Ishikawa (cell line): ENCODE measurements around the gene SLX9.

Experiments
- CEBPB ChIP-seq: IDR thresholded peaks from 2 replicates; pipeline ENCODE4 v1.6.1; 2012
- CREB1 ChIP-seq: IDR thresholded peaks from 2 replicates; pipeline ENCODE4 v1.6.1; 2012; ENCODE audit warnings: low read depth
- EP300 ChIP-seq: IDR thresholded peaks from 2 replicates; pipeline ENCODE4 v1.6.1; 2012; ENCODE audit warnings: borderline replicate concordance
- RAD21 ChIP-seq: IDR thresholded peaks from 2 replicates; pipeline ENCODE4 v1.6.1; 2012; ENCODE audit warnings: low read depth
- TAF1 ChIP-seq: IDR thresholded peaks from 2 replicates; pipeline ENCODE4 v1.6.1; 2012; ENCODE audit warnings: low read depth, mild to moderate bottlenecking
- TCF12 ChIP-seq: IDR thresholded peaks from 2 replicates; pipeline ENCODE4 v1.6.1; 2012; ENCODE audit warnings: low read depth
- TEAD4 ChIP-seq: IDR thresholded peaks from 2 replicates; pipeline ENCODE4 v1.6.1; 2012
- YY1 ChIP-seq: IDR thresholded peaks from 2 replicates; pipeline ENCODE4 v1.6.1; 2012; ENCODE audit warnings: low read depth
- TF ChIP-seq, protein P1 (sequence below): IDR thresholded peaks from 2 replicates; pipeline ENCODE4 v1.6.1; 2012
- TF ChIP-seq, protein P2 (sequence below): IDR thresholded peaks from 2 replicates; pipeline ENCODE4 v1.6.1; 2012; ENCODE audit warnings: low read depth, mild to moderate bottlenecking

DNA sequence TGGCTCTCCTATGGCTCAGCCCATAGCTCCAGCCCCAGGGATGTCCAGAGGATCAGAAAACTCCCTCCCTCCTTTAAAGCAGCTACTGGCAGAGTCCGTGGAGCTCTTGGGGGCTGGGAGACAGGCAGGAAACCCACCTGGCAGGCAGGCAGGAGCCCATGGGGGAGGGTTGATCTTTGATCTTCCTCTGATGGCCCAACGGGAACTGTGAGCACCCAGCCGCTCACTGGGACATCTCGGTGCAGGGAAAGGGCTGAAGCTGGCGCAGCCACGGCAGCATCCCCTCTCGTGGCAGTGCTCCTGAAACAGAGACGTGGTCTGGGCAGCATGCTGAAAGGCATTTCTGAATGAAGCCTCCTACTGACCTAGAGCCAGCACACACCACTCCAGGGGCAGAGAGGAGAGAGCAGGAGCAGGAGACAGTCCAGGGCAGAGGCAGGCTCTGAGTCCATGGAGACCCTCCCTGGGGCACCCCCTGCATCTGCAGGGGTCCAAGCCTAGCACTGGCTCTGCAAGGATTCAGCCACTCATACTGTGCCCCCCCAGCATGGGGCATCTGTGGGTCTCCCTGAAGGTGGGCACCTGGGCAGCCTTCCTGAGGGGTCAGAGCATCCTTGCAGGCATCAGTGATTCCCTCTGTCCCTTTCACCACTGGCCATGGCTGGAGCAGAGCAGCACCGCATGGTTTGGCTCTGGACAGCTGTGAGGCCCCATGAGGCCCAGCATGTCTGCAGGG lies 4.9 kb upstream of the SLX9 start:
- TF ChIP-seq EP300 (no peak), TCF12 (no peak), CEBPB (no peak), TAF1 (no peak), YY1 (no peak), RAD21 (no peak), CREB1 (no peak), TEAD4 (no peak)
- TF ChIP-seq, protein P1, sequence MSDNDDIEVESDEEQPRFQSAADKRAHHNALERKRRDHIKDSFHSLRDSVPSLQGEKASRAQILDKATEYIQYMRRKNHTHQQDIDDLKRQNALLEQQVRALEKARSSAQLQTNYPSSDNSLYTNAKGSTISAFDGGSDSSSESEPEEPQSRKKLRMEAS = no peak
- TF ChIP-seq, protein P2, sequence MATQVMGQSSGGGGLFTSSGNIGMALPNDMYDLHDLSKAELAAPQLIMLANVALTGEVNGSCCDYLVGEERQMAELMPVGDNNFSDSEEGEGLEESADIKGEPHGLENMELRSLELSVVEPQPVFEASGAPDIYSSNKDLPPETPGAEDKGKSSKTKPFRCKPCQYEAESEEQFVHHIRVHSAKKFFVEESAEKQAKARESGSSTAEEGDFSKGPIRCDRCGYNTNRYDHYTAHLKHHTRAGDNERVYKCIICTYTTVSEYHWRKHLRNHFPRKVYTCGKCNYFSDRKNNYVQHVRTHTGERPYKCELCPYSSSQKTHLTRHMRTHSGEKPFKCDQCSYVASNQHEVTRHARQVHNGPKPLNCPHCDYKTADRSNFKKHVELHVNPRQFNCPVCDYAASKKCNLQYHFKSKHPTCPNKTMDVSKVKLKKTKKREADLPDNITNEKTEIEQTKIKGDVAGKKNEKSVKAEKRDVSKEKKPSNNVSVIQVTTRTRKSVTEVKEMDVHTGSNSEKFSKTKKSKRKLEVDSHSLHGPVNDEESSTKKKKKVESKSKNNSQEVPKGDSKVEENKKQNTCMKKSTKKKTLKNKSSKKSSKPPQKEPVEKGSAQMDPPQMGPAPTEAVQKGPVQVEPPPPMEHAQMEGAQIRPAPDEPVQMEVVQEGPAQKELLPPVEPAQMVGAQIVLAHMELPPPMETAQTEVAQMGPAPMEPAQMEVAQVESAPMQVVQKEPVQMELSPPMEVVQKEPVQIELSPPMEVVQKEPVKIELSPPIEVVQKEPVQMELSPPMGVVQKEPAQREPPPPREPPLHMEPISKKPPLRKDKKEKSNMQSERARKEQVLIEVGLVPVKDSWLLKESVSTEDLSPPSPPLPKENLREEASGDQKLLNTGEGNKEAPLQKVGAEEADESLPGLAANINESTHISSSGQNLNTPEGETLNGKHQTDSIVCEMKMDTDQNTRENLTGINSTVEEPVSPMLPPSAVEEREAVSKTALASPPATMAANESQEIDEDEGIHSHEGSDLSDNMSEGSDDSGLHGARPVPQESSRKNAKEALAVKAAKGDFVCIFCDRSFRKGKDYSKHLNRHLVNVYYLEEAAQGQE = no peak
